Fibroblast of lung (primary cell): Measurements from ENCODE around the gene CAP1. TPM values are rescaled to one million over a fixed set of nuclear protein-coding genes. Genes with fewer than 3 reads are reported as not detected.

Experiments
- DNase-seq, 2 donors: peaks; one replicate each; pipeline versions ENCODE4 v3.0.0 to v3.0.0-alpha.2; 2010; ENCODE audit warnings: low read depth in 2 of 2
- H2AFZ ChIP-seq: 2 replicates; pipeline ENCODE4 v1.5.1; 2012; ENCODE audit warnings: low read length, control low read depth, inconsistent platforms
- H3K27ac ChIP-seq: 2 replicates; pipeline ENCODE4 v1.5.1; 2011; ENCODE audit warnings: low read length, control low read depth; ENCODE audit not compliant: insufficient read depth
- H3K27me3 ChIP-seq: 2 replicates; pipeline ENCODE4 v1.5.1; 2011; ENCODE audit warnings: mild to moderate bottlenecking, low read length; ENCODE audit not compliant: control insufficient read depth, insufficient read depth
- H3K36me3 ChIP-seq: 2 replicates; pipeline ENCODE4 v1.5.1; 2011; ENCODE audit warnings: low read length; ENCODE audit not compliant: control insufficient read depth, insufficient read depth
- H3K4me1 ChIP-seq: 2 replicates; pipeline ENCODE4 v1.5.1; 2011; ENCODE audit warnings: low read length; ENCODE audit not compliant: control insufficient read depth, insufficient read depth; ENCODE audit errors: extremely low read depth
- H3K4me2 ChIP-seq: 2 replicates; pipeline ENCODE4 v1.5.1; 2011; ENCODE audit warnings: low read length, control low read depth; ENCODE audit not compliant: insufficient read depth; ENCODE audit errors: extremely low read depth
- H3K4me3 ChIP-seq, 4 experiments: fragments of 200-600 bp in 1 of 4; sonication (generic) in 1 of 4; replicated peaks in 1 of 4; 2 replicates each; pipeline ENCODE4 v1.5.1; 2011 to 2016; ENCODE audit warnings: low read length in 4 of 4, low read depth in 3 of 4, mild to moderate bottlenecking in 3 of 4, control low read depth in 2 of 4, inconsistent platforms in 1 of 4, mixed read lengths in 1 of 4; ENCODE audit not compliant: insufficient read depth in 1 of 4; ENCODE audit errors: control extremely low read depth in 1 of 4
- H3K79me2 ChIP-seq: 2 replicates; pipeline ENCODE4 v1.5.1; 2012; ENCODE audit warnings: mild to moderate bottlenecking, low read length, inconsistent platforms; ENCODE audit not compliant: control insufficient read depth, insufficient read depth
- H3K9ac ChIP-seq: 2 replicates; pipeline ENCODE4 v1.5.1; 2011; ENCODE audit warnings: mild to moderate bottlenecking, low read length, control low read depth; ENCODE audit not compliant: insufficient read depth
- H3K9me3 ChIP-seq: 2 replicates; pipeline ENCODE4 v1.5.1; 2012; ENCODE audit warnings: low read depth, low read length; ENCODE audit not compliant: control insufficient read depth, insufficient read depth
- H4K20me1 ChIP-seq: 2 replicates; pipeline ENCODE4 v1.5.1; 2011; ENCODE audit warnings: low read length; ENCODE audit not compliant: control insufficient read depth, insufficient read depth; ENCODE audit errors: extremely low read depth
- EZH2 ChIP-seq: IDR thresholded peaks from 2 replicates; pipeline ENCODE4 v1.5.1; 2012; ENCODE audit warnings: low read length, control low read depth, mild to moderate bottlenecking; ENCODE audit errors: missing control alignments
- polyA plus RNA-seq, 2 donors: library from polyadenylated mRNA; depleted of rRNA in 1 of 2; stranded (reverse) in 1 of 2; unstranded in 1 of 2; fragments of >200 nt; gene quantifications; 2 replicates each; pipeline ENCODE4 v1.2.1, GENCODE V29; 2011 to 2012; ENCODE audit warnings: missing spikeins in 1 of 2
- total RNA-seq: library from RNA; depleted of rRNA; stranded (reverse); fragments of >200 nt; gene quantifications from 2 replicates; pipeline ENCODE4 v1.2.1, GENCODE V29; 2014
- TF ChIP-seq, protein P1 (sequence below), 2 donors: IDR thresholded peaks in 1 of 2; conservative IDR thresholded peaks in 1 of 2; 1 replicate in 1 of 2; 2 replicates in 1 of 2; pipeline ENCODE4 v1.5.1; 2011 to 2012; ENCODE audit warnings: low read length in 2 of 2, control low read depth in 1 of 2, inconsistent platforms in 1 of 2, low read depth in 1 of 2, mild to moderate bottlenecking in 1 of 2

Gene CAP1
- total and polyA plus RNA-seq, 2 donors (not counting 1 experiment from before 2014, with no cell fraction given) = 352 to 836 TPM

DNA sequence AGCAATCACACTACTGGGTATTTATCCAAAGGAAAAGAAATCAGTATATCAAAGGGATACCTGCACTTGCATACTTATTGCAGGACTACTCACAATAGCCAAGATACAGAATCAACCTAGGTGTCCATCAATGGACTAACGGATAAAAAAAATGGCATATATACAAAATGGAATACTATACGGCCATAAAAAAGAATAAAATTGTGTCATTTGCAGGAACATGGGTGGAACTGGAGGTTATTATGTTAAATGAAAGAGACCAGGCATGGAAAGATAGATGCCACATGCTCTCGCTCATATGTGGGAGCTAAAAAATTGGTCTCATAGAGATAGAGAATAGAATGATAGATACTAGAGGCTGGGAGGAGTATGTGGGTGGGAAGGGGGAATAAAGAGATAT, 29.3 kb upstream of the CAP1 start:
- Histone ChIP-seq H4K20me1 (no peaks in the 10 kb centered on the region), H3K27me3 (no peaks in the 10 kb centered on the region), H2AFZ (no peak overlapping the region), H3K36me3 (no peaks in the 10 kb centered on the region), H3K27ac (no peak overlapping the region), H3K4me3 (no peak overlapping the region), H3K4me1 (peaks cover 3% of the 10 kb centered on the region), H3K4me2 (no peak overlapping the region), H3K79me2 (no peaks in the 10 kb centered on the region), H3K9me3 (no peaks in the 10 kb centered on the region), H3K9ac (no peak overlapping the region)
- no peak for TF ChIP-seq EZH2
- TF ChIP-seq, protein P1, sequence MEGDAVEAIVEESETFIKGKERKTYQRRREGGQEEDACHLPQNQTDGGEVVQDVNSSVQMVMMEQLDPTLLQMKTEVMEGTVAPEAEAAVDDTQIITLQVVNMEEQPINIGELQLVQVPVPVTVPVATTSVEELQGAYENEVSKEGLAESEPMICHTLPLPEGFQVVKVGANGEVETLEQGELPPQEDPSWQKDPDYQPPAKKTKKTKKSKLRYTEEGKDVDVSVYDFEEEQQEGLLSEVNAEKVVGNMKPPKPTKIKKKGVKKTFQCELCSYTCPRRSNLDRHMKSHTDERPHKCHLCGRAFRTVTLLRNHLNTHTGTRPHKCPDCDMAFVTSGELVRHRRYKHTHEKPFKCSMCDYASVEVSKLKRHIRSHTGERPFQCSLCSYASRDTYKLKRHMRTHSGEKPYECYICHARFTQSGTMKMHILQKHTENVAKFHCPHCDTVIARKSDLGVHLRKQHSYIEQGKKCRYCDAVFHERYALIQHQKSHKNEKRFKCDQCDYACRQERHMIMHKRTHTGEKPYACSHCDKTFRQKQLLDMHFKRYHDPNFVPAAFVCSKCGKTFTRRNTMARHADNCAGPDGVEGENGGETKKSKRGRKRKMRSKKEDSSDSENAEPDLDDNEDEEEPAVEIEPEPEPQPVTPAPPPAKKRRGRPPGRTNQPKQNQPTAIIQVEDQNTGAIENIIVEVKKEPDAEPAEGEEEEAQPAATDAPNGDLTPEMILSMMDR (conservative IDR thresholded peaks at IDR 0.05 in 1 of 2, IDR thresholded peaks at IDR 0.05 in 1 of 2; ENCODE audit: low read depth in 1 of 2, low read length in 2 of 2) = no peak
- no peak for DNase-seq

GRCh38 chr1:40014253-40014706, 26.2 kb upstream of the CAP1 start:
- H3K9me3 ChIP-seq = no peaks in the 10 kb centered on the region
- no peaks in the 10 kb centered on the region for H3K27me3 ChIP-seq
- TF ChIP-seq, protein P1 (conservative IDR thresholded peaks at IDR 0.05 in 1 of 2, IDR thresholded peaks at IDR 0.05 in 1 of 2; ENCODE audit: low read depth in 1 of 2, low read length in 2 of 2) = no peak
- no peak for TF ChIP-seq EZH2
- DNase-seq = no peak
- H3K9ac ChIP-seq = no peak overlapping the region
- H3K36me3 ChIP-seq = no peaks in the 10 kb centered on the region
- no peak overlapping the region for H3K4me2 ChIP-seq
- no peak overlapping the region for H3K4me3 ChIP-seq
- no peaks in the 10 kb centered on the region for H3K79me2 ChIP-seq
- peak overlapping the region; percentile 13 for H3K27ac ChIP-seq
- no peaks in the 10 kb centered on the region for H4K20me1 ChIP-seq
- H3K4me1 ChIP-seq = peaks cover 3% of the 10 kb centered on the region
- H2AFZ ChIP-seq = no peak overlapping the region

DNA sequence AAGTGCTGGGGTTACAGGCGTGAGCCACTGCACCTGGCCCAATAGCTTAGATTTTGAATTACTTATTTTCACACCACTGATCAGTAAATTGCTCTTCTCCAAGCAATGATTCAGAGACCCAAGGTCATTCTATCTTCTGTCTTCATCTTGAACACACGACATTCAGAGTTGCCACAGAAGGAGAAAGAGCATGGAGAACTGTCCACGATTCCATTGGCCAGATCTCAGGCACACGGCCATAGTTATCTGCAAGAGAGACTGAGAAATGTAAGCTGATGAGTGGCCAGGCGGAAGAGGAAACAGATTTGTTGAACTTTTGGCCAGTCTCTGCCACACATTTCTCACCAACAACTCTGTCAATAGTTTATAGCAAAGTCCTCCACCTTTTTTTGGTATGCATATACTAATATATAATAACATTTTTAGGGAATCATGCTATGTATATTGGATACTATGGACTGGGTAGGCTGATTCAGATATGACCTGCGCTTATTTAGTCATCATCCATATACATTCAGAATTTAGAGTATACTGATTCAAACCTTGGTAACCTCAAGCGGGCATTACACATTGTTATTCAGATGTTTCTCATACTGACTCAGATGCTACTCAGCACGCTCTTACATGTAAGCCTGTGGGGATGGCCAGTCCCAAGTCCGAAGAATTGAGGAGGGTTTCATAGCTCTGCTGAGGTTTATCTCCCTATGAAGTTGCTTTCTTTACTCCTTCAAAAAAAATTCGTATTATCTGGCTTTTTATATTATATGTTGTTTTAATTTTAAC, 25.5 kb upstream of the CAP1 start:
- H3K36me3 ChIP-seq = no peaks in the 10 kb centered on the region
- peak; percentile 78 to 95 for DNase-seq
- no peaks in the 10 kb centered on the region for H3K9me3 ChIP-seq
- H2AFZ ChIP-seq = no peak overlapping the region
- peak overlapping the region; percentile 65 for H3K4me2 ChIP-seq
- peak overlapping the region; percentile 13 for H3K27ac ChIP-seq
- H3K4me3 ChIP-seq = no peak overlapping the region
- TF ChIP-seq EZH2 = no peak
- TF ChIP-seq, protein P1 (conservative IDR thresholded peaks at IDR 0.05 in 1 of 2, IDR thresholded peaks at IDR 0.05 in 1 of 2; ENCODE audit: low read depth in 1 of 2, low read length in 2 of 2) = no peak
- no peaks in the 10 kb centered on the region for H4K20me1 ChIP-seq
- no peaks in the 10 kb centered on the region for H3K79me2 ChIP-seq
- H3K27me3 ChIP-seq = no peaks in the 10 kb centered on the region
- no peak overlapping the region for H3K9ac ChIP-seq
- peaks cover 3% of the 10 kb centered on the region for H3K4me1 ChIP-seq
